ENCODE data around the gene GNG2. TPM values are rescaled to one million over a fixed set of nuclear protein-coding genes. Genes with fewer than 3 reads are reported as not detected.
A peak's percentile ranks its signal among the peaks of the same experiment; 100 is the strongest.

Gene GNG2
- total RNA-seq = 1 to 10 TPM; 5.9 to 6.3 TPM

GRCh38 chr14:51860164-51860824 is at the start of gene GNG2:
GNG2 (plus strand) TSS chr14:51860612; CDS start chr14:51950679, 90,067 bp downstream.
- H3K27me3 ChIP-seq = no peaks in the 10 kb centered on the region
- peak within 1 kb of the TSS; percentile 22 to 28 for H3K27ac ChIP-seq
- H3K4me1 ChIP-seq = peaks cover 0 to 15% of the 10 kb centered on the region in 2 donors
- H3K36me3 ChIP-seq = no peaks in the 10 kb centered on the region
- no peaks in the 10 kb centered on the region for H3K9me3 ChIP-seq
- DNase-seq (ENCODE audit: low spot score) = peak; percentile 82
- TF ChIP-seq CTCF (IDR thresholded peaks at IDR 0.05) = no peak
- peak within 1 kb of the TSS; percentile 40 to 48 for H3K4me3 ChIP-seq

GRCh38 chr14:51811706-51812105 is 48.7 kb upstream of the GNG2 start:
- no peaks in the 10 kb centered on the region for H3K9me3 ChIP-seq
- H3K4me3 ChIP-seq = no peak overlapping the region
- DNase-seq (ENCODE audit: low spot score) = no peak
- no peaks in the 10 kb centered on the region for H3K4me1 ChIP-seq
- H3K27ac ChIP-seq = no peak overlapping the region
- no peaks in the 10 kb centered on the region for H3K27me3 ChIP-seq
- no peak for TF ChIP-seq CTCF (IDR thresholded peaks at IDR 0.05)
- H3K36me3 ChIP-seq = no peaks in the 10 kb centered on the region

GRCh38 chr14:51816031-51816430 is 44.4 kb upstream of the GNG2 start:
- Histone ChIP-seq H3K27me3 (no peaks in the 10 kb centered on the region), H3K36me3 (no peaks in the 10 kb centered on the region), H3K9me3 (no peaks in the 10 kb centered on the region), H3K27ac (no peak overlapping the region), H3K4me3 (no peak overlapping the region), H3K4me1 (no peaks in the 10 kb centered on the region)
- no peak for DNase-seq (ENCODE audit: low spot score)
- TF ChIP-seq CTCF (IDR thresholded peaks at IDR 0.05) = no peak

- H3K36me3 ChIP-seq = no peaks in the 10 kb centered on the region
- H3K27ac ChIP-seq = no peak overlapping the region
- no peak for DNase-seq (ENCODE audit: low spot score)
- H3K9me3 ChIP-seq = no peaks in the 10 kb centered on the region
- TF ChIP-seq CTCF (IDR thresholded peaks at IDR 0.05) = no peak
- no peak overlapping the region for H3K4me3 ChIP-seq
- no peaks in the 10 kb centered on the region for H3K4me1 ChIP-seq
- no peaks in the 10 kb centered on the region for H3K27me3 ChIP-seq
Measured at GRCh38 chr14:51817326-51817725, 43.1 kb upstream of the GNG2 start.

- TF ChIP-seq CTCF (IDR thresholded peaks at IDR 0.05) = no peak
- Histone ChIP-seq H3K27me3 (no peaks in the 10 kb centered on the region), H3K36me3 (no peaks in the 10 kb centered on the region), H3K4me3 (no peak overlapping the region), H3K9me3 (no peaks in the 10 kb centered on the region), H3K27ac (no peak overlapping the region), H3K4me1 (no peaks in the 10 kb centered on the region)
- DNase-seq (ENCODE audit: low spot score) = no peak
Measured at GRCh38 chr14:51818748-51819380, 41.5 kb upstream of the GNG2 start.

Data from right atrium auricular region (tissue), 2 donors.